ENCODE data around the gene BCAS3.

GRCh38 chr17:61305024-61305423 lies 627.4 kb downstream of the BCAS3 start:
- TF ChIP-seq GATA3 (IDR thresholded peaks at IDR 0.05; ENCODE audit: low read depth, low read length) = no peak
- TF ChIP-seq GATA2 (IDR thresholded peaks at IDR 0.05; ENCODE audit: low read depth, low read length) = no peak

Measured in SH-SY5Y (cell line).